Keratinocyte (primary cell): ENCODE results near the gene ADAMTS16. TPM values are rescaled to one million over a fixed set of nuclear protein-coding genes. Genes with fewer than 3 reads are reported as not detected.

Experiments
- DNase-seq: peaks from one replicate; pipeline ENCODE4 v3.0.0-alpha.2; 2011; ENCODE audit warnings: low read depth, missing footprints, low spot score
- FAIRE-seq: peaks from 2 replicates; lab custom pipeline; 2011; peaks lifted over from hg19 to GRCh38; lab: Jason Lieb, UNC
- H2AFZ ChIP-seq: 2 replicates; pipeline ENCODE4 v1.6.0; 2012; ENCODE audit warnings: low read length, control low read depth, inconsistent platforms; ENCODE audit not compliant: control insufficient read depth
- H3K27ac ChIP-seq: 2 replicates; pipeline ENCODE4 v1.5.1; 2011; ENCODE audit warnings: low read length; ENCODE audit not compliant: control insufficient read depth, insufficient read depth
- H3K27me3 ChIP-seq: 3 replicates; pipeline ENCODE4 v1.6.0; 2011; ENCODE audit warnings: low read length; ENCODE audit not compliant: control insufficient read depth, insufficient read depth; ENCODE audit errors: extremely low read depth
- H3K36me3 ChIP-seq, 2 experiments: 2 replicates in 1 of 2; 3 replicates in 1 of 2; pipeline ENCODE4 v1.5.1; 2011; ENCODE audit warnings: low read length in 2 of 2, mild to moderate bottlenecking in 1 of 2; ENCODE audit not compliant: control insufficient read depth in 2 of 2, insufficient read depth in 2 of 2; ENCODE audit errors: extremely low read depth in 1 of 2
- H3K4me1 ChIP-seq: 3 replicates; pipeline ENCODE4 v1.5.1; 2011; ENCODE audit warnings: low read length; ENCODE audit not compliant: control insufficient read depth, insufficient read depth; ENCODE audit errors: extremely low read depth
- H3K4me2 ChIP-seq: 3 replicates; pipeline ENCODE4 v1.6.0; 2011; ENCODE audit warnings: low read depth, low read length; ENCODE audit not compliant: control insufficient read depth, insufficient read depth; ENCODE audit errors: extremely low read depth
- H3K4me3 ChIP-seq, 3 experiments: fragments of 200-600 bp in 1 of 3; sonication (generic) in 1 of 3; 2 replicates in 2 of 3; 3 replicates in 1 of 3; pipeline ENCODE4 v1.5.1; 2011 to 2016; ENCODE audit warnings: low read length in 3 of 3, mild to moderate bottlenecking in 3 of 3, control low read depth in 2 of 3, inconsistent platforms in 1 of 3, low read depth in 1 of 3, mixed read lengths in 1 of 3, mixed run types in 1 of 3, moderate library complexity in 1 of 3; ENCODE audit not compliant: control insufficient read depth in 2 of 3, insufficient read depth in 2 of 3; ENCODE audit errors: extremely low read depth in 1 of 3
- H3K79me2 ChIP-seq: 2 replicates; pipeline ENCODE4 v1.6.0; 2012; ENCODE audit warnings: low read length; ENCODE audit not compliant: control insufficient read depth, insufficient read depth
- H3K9ac ChIP-seq: 3 replicates; pipeline ENCODE4 v1.6.0; 2011; ENCODE audit warnings: low read length; ENCODE audit not compliant: control insufficient read depth, insufficient read depth; ENCODE audit errors: extremely low read depth
- H3K9me1 ChIP-seq: 3 replicates; pipeline ENCODE4 v1.6.0; 2011; ENCODE audit warnings: low read length; ENCODE audit not compliant: control insufficient read depth, insufficient read depth; ENCODE audit errors: extremely low read depth
- H3K9me3 ChIP-seq: 2 replicates; pipeline ENCODE4 v1.5.1; 2012; ENCODE audit warnings: low read depth, low read length; ENCODE audit not compliant: control insufficient read depth
- H4K20me1 ChIP-seq: 3 replicates; pipeline ENCODE4 v1.6.0; 2011; ENCODE audit warnings: low read length; ENCODE audit not compliant: control insufficient read depth, insufficient read depth; ENCODE audit errors: extremely low read depth
- EZH2 ChIP-seq: IDR thresholded peaks from one replicate; pipeline ENCODE4 v1.6.1; 2012; ENCODE audit warnings: inconsistent platforms, mild to moderate bottlenecking, low read length, moderate library complexity
- dilution Hi-C: fragments of 300-500 bp; cut with MboI; formaldehyde crosslinking; loops from one replicate; pipeline ENCODE4 v1.7.0; 2020; ENCODE audit warnings: low sequenced_read_pairs; ENCODE audit not compliant: extremely low pct_ligation_motif_present
- polyA plus RNA-seq, 5 experiments: library from polyadenylated mRNA; depleted of rRNA in 3 of 5; stranded (reverse) in 3 of 5; stranded (forward) in 1 of 5; unstranded in 1 of 5; fragments of >200 nt; gene quantifications; 1 replicate in 1 of 5; 2 replicates in 3 of 5; 3 replicates in 1 of 5; pipeline versions ENCODE4 v1.2.1 to v1.2.3, GENCODE V29; 2011 to 2012; ENCODE audit warnings: missing spikeins in 2 of 5, low read depth in 1 of 5, low replicate concordance in 1 of 5
- TF ChIP-seq, protein P1 (sequence below), 3 experiments: IDR thresholded peaks in 1 of 3; conservative IDR thresholded peaks in 1 of 3; optimal IDR thresholded peaks in 1 of 3; 2 replicates in 2 of 3; 3 replicates in 1 of 3; pipeline versions ENCODE3 to v1.5.1; 2011; ENCODE audit warnings: low read length in 3 of 3, mild to moderate bottlenecking in 3 of 3, moderate library complexity in 2 of 3, control low read depth in 1 of 3, inconsistent platforms in 1 of 3; ENCODE audit not compliant: insufficient read depth in 2 of 3; ENCODE audit errors: extremely low read depth in 1 of 3

Gene ADAMTS16
- polyA plus RNA-seq, 1 donor (not counting 4 experiments of a cell fraction or from before 2014, with no cell fraction given): not detected

DNA sequence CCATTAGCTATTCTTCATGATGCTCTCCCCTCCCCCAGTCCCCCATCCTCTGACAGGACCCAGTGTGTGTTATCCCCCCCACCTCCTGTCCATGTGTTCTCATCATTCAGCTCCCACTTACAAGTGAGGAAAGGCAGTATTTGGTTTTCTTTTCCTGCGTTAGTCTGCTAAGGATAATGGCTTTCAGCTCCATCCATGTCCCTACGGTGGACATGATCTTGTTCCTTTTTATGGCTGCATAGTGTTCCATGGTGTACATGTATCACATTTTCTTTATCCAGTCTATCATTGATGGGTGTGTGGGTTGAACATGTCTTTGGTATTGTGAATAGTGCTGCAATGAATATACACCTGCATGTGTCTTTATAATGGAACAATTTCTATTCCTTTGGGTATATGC, 181.0 kb downstream of the ADAMTS16 start:
- Histone ChIP-seq H3K79me2 (no peaks in the 10 kb centered on the region), H3K9me3 (no peaks in the 10 kb centered on the region), H3K4me3 (no peak overlapping the region), H3K4me1 (no peaks in the 10 kb centered on the region), H4K20me1 (no peaks in the 10 kb centered on the region), H3K9ac (no peak overlapping the region), H3K4me2 (no peak overlapping the region), H2AFZ (no peak overlapping the region), H3K9me1 (no peaks in the 10 kb centered on the region), H3K36me3 (no peaks in the 10 kb centered on the region), H3K27ac (no peak overlapping the region), H3K27me3 (no peaks in the 10 kb centered on the region)
- dilution Hi-C loops: no loop called here
- FAIRE-seq (no peak), DNase-seq (no peak)
- TF ChIP-seq, protein P1, sequence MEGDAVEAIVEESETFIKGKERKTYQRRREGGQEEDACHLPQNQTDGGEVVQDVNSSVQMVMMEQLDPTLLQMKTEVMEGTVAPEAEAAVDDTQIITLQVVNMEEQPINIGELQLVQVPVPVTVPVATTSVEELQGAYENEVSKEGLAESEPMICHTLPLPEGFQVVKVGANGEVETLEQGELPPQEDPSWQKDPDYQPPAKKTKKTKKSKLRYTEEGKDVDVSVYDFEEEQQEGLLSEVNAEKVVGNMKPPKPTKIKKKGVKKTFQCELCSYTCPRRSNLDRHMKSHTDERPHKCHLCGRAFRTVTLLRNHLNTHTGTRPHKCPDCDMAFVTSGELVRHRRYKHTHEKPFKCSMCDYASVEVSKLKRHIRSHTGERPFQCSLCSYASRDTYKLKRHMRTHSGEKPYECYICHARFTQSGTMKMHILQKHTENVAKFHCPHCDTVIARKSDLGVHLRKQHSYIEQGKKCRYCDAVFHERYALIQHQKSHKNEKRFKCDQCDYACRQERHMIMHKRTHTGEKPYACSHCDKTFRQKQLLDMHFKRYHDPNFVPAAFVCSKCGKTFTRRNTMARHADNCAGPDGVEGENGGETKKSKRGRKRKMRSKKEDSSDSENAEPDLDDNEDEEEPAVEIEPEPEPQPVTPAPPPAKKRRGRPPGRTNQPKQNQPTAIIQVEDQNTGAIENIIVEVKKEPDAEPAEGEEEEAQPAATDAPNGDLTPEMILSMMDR (optimal IDR thresholded peaks at IDR 0.05 in 1 of 3, IDR thresholded peaks at IDR 0.05 in 1 of 3, conservative IDR thresholded peaks at IDR 0.05 in 1 of 3; ENCODE audit: extremely low read depth in 1 of 3, insufficient read depth in 2 of 3, low read length in 3 of 3): no peak
- TF ChIP-seq EZH2: no peak

DNA sequence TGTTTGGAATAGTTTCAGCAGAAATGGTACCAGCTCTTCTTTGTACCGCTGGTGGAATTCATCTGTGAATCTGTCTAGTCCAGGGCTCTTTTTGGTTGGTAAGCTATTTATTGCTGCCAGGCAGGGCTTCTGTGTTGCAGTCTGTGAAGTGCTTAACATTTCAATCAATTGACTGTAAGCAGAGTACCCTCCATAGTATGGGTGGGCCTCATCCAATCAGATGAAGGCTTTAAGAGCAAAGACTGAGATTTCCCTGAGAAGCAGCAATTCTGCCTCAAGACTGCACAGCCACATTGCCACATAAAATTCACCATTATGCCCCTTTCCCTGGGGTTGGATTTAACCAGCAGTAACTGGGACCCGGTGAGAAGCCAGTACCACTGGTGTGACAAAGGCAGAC, 183.4 kb downstream of the ADAMTS16 start:
- Histone ChIP-seq H4K20me1 (no peaks in the 10 kb centered on the region), H3K79me2 (no peaks in the 10 kb centered on the region), H2AFZ (no peak overlapping the region), H3K27me3 (no peaks in the 10 kb centered on the region), H3K27ac (no peak overlapping the region), H3K36me3 (no peaks in the 10 kb centered on the region), H3K4me3 (no peak overlapping the region), H3K4me2 (no peak overlapping the region), H3K9me3 (no peaks in the 10 kb centered on the region), H3K9me1 (no peaks in the 10 kb centered on the region), H3K4me1 (no peaks in the 10 kb centered on the region), H3K9ac (no peak overlapping the region)
- FAIRE-seq (no peak), DNase-seq (no peak)
- dilution Hi-C loops: no loop called here
- TF ChIP-seq, protein P1 (optimal IDR thresholded peaks at IDR 0.05 in 1 of 3, IDR thresholded peaks at IDR 0.05 in 1 of 3, conservative IDR thresholded peaks at IDR 0.05 in 1 of 3; ENCODE audit: extremely low read depth in 1 of 3, insufficient read depth in 2 of 3, low read length in 3 of 3): no peak
- TF ChIP-seq EZH2: no peak
